Vagina (tissue), 2 donors: ENCODE data around the gene PTPN11.

Experiments
- POLR2A ChIP-seq, 2 donors: fragments of 450-650 bp; IDR thresholded peaks; one replicate each; pipeline ENCODE4 v1.6.1; 2017; ENCODE audit warnings: antibody characterized with exemption in 2 of 2, mild to moderate bottlenecking in 2 of 2, moderate library complexity in 2 of 2
- POLR2AphosphoS5 ChIP-seq, 2 donors: sonication (generic); formaldehyde crosslinking; IDR thresholded peaks; one replicate each; pipeline ENCODE4 v1.9.0; 2017; ENCODE audit warnings: antibody characterized with exemption in 2 of 2, mild to moderate bottlenecking in 2 of 2, low read depth in 1 of 2; ENCODE audit not compliant: insufficient read depth in 1 of 2
- TF ChIP-seq, protein P1 (sequence below), 3 experiments: fragments of 450-650 bp in 2 of 3; fragments of 200-600 bp in 1 of 3; sonication (generic) in 1 of 3; IDR thresholded peaks; one replicate each; pipeline ENCODE4 v1.5.1; 2017 to 2019; ENCODE audit warnings: antibody characterized with exemption in 3 of 3, mild to moderate bottlenecking in 2 of 3, moderate library complexity in 2 of 3

DNA sequence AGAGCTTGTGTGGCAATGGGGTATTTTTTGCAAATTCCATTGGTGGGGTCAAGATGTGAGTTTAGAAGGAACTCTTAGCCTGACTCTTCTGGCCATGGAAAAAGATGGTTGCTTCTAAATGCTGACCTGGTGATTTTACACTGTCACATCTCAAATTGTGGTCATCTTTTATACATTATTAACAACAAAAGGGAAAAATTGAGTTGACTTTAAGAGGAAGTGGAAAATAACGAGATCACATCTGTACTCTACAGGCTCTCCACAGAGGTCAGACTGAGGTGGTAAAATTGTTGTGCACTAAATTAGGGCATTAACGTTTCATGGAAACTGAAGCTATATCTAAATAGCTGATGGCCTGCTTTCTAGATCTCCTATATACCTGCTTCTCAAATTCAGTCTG is 44.7 kb downstream of the PTPN11 start:
- TF ChIP-seq, protein P1, sequence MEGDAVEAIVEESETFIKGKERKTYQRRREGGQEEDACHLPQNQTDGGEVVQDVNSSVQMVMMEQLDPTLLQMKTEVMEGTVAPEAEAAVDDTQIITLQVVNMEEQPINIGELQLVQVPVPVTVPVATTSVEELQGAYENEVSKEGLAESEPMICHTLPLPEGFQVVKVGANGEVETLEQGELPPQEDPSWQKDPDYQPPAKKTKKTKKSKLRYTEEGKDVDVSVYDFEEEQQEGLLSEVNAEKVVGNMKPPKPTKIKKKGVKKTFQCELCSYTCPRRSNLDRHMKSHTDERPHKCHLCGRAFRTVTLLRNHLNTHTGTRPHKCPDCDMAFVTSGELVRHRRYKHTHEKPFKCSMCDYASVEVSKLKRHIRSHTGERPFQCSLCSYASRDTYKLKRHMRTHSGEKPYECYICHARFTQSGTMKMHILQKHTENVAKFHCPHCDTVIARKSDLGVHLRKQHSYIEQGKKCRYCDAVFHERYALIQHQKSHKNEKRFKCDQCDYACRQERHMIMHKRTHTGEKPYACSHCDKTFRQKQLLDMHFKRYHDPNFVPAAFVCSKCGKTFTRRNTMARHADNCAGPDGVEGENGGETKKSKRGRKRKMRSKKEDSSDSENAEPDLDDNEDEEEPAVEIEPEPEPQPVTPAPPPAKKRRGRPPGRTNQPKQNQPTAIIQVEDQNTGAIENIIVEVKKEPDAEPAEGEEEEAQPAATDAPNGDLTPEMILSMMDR (IDR thresholded peaks at IDR 0.05), result no peak
- no peak for TF ChIP-seq POLR2AphosphoS5 (IDR thresholded peaks at IDR 0.05; ENCODE audit: insufficient read depth in 1 of 2, low read depth in 1 of 2)
- no peak for TF ChIP-seq POLR2A (IDR thresholded peaks at IDR 0.05)
